Coronary artery (tissue), 2 donors: ENCODE measurements around the gene CDH19.

Experiments used
- DNase-seq: peaks from one replicate; pipeline ENCODE4 v3.0.0-alpha.2; 2017; ENCODE audit warnings: low spot score
- H3K27ac ChIP-seq, 2 donors: fragments of 200-600 bp; sonication (generic); one replicate each; pipeline ENCODE4 v1.5.1; 2016 to 2019
- H3K4me3 ChIP-seq: fragments of 200-600 bp; sonication (generic); 2 replicates; pipeline ENCODE4 v1.5.1; 2016; ENCODE audit warnings: mild to moderate bottlenecking, moderate library complexity
- TF ChIP-seq, protein P1 (sequence below): fragments of 200-600 bp; sonication (generic); IDR thresholded peaks from one replicate; pipeline ENCODE4 v1.5.1; 2019; ENCODE audit warnings: antibody characterized with exemption

The CDH19 gene

DNA sequence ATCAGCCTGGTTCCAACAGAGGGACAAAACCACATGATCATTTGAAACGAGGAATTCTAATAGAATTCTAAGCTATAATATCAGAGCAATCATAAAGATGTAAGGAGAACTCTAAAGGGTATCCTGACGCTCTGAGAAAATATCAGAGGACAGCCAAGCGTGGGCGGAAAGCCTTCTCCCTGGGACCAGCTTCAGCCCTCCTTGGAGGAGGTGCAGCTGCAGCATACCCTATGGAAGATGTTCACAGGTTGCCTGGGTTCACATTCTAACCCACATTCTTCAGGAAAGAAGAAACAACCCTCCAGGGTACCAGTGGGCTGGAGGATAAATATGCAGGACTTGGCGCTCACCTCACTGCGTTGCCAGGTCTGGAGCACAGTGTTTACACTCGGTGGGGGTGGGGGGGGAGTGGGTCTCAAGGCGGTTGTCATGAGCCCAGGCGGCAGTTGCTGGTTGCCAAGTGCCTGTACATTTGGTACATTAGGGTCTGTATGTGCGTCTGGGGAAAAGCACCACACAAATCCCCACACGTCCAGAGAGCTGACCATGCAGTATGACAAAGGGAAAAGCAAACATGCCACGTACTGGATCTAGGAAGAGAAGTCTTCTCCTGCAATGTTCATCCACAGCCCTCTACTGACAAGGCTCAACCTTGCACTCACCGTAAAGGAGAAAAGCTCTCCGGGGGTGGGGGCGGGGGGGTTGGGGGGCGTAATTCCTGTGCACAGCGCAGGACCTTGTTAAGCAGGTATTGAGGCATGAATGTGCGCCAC is 80.5 kb downstream of the CDH19 start:
- TF ChIP-seq, protein P1, sequence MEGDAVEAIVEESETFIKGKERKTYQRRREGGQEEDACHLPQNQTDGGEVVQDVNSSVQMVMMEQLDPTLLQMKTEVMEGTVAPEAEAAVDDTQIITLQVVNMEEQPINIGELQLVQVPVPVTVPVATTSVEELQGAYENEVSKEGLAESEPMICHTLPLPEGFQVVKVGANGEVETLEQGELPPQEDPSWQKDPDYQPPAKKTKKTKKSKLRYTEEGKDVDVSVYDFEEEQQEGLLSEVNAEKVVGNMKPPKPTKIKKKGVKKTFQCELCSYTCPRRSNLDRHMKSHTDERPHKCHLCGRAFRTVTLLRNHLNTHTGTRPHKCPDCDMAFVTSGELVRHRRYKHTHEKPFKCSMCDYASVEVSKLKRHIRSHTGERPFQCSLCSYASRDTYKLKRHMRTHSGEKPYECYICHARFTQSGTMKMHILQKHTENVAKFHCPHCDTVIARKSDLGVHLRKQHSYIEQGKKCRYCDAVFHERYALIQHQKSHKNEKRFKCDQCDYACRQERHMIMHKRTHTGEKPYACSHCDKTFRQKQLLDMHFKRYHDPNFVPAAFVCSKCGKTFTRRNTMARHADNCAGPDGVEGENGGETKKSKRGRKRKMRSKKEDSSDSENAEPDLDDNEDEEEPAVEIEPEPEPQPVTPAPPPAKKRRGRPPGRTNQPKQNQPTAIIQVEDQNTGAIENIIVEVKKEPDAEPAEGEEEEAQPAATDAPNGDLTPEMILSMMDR, result no peak
- Histone ChIP-seq H3K27ac (no peak overlapping the region), H3K4me3 (no peak overlapping the region)
- no peak for DNase-seq

GRCh38 chr18:66513996-66514395 is 89.9 kb downstream of the CDH19 start:
- Histone ChIP-seq H3K4me3 (no peak overlapping the region), H3K27ac (no peak overlapping the region)
- TF ChIP-seq, protein P1, result no peak
- DNase-seq, result no peak

DNA sequence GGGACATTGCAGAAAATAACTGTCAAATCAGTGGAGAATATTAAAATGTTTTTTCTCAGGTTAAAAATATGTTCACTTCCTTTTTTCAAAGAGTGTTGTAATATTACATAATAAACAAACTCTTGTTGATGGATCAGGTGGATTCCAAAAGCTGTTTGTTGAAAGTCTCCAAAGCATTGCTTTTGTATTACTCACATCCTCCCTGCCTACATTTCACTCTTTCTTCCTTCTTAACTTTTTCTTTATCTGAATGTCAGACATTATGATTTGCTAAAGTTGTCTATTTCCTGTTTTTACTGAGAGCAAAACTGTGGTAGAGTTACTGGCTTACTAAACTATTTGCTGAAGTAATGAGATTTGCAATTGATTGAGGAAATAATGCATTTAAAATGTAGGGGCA is 92.1 kb downstream of the CDH19 start:
- TF ChIP-seq, protein P1, result no peak
- DNase-seq, result no peak
- Histone ChIP-seq H3K4me3 (no peak overlapping the region), H3K27ac (no peak overlapping the region)

DNA sequence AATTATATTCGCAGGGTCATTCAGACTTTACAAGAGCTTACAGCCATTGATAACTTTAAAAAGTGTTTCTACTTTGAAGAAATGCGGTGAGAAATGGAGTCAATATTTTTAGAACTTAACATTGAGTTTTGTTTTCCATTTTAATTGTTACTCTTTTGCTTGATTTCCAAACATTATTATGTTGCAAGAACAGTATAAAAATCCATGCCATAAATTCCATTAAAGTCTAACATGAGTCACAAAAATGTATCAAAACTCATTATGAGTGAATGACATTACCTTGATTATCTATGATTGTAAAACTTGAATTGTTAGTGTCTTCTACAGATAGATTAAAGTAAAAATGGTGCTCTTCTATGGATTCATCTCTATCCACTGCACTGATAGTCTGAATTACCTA is 92.6 kb downstream of the CDH19 start:
- no peak overlapping the region for H3K27ac ChIP-seq
- TF ChIP-seq, protein P1, result no peak
- no peak overlapping the region for H3K4me3 ChIP-seq
- no peak for DNase-seq

- TF ChIP-seq, protein P1, result no peak
- no peak for DNase-seq
- H3K27ac ChIP-seq, result no peak overlapping the region
Observed at GRCh38 chr18:66510357-66511045, 93.4 kb downstream of the CDH19 start.

GRCh38 chr18:66508937-66509336 is 95.0 kb downstream of the CDH19 start:
- no peak overlapping the region for H3K4me3 ChIP-seq
- no peak for DNase-seq
- H3K27ac ChIP-seq, result no peak overlapping the region
- TF ChIP-seq, protein P1, result no peak

More at GRCh38 chr18:66510357-66511045, 93.4 kb downstream of the CDH19 start:
- H3K4me3 ChIP-seq, result no peak overlapping the region

DNA sequence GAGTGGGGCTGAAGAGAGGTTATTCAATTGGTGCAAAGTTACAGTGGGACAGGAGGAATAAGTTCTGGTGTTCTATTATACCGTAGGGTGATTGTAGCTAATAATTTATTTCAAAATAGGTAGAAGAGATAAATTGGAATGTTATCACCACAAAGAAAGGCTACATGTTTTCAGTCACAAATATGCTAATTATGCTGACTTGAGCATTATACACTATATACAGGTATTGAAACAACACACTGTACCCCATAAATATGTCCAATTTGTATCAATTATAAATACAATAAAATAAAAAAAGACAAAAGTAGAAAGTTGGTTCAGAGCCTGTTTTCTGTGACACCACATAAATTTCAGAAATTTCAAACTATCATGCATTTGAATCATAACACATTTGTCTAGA is 97.7 kb downstream of the CDH19 start:
- TF ChIP-seq, protein P1, result no peak

More for the DNA sequence above, 97.7 kb downstream of the CDH19 start:
- DNase-seq, result no peak
- no peak overlapping the region for H3K27ac ChIP-seq
- no peak overlapping the region for H3K4me3 ChIP-seq
